ENCODE measurements around the gene NAA20.

- TF ChIP-seq RAD21 (IDR thresholded peaks at IDR 0.05; ENCODE audit: low read length) (no peak), POLR2A (IDR thresholded peaks at IDR 0.05; ENCODE audit: low read depth, low read length) (no peak), CTCF (conservative IDR thresholded peaks at IDR 0.05; ENCODE audit: low read depth, low read length) (no peak), MAFK (IDR thresholded peaks at IDR 0.05; ENCODE audit: low read depth, low read length) (no peak), FOS (IDR thresholded peaks at IDR 0.05; ENCODE audit: low read depth, low read length) (no peak), USF2 (IDR thresholded peaks at IDR 0.05; ENCODE audit: low read depth, low read length) (no peak), ELK1 (IDR thresholded peaks at IDR 0.05; ENCODE audit: borderline replicate concordance, low read depth, low read length) (no peak), MXI1 (IDR thresholded peaks at IDR 0.05; ENCODE audit: borderline replicate concordance, low read depth, low read length) (no peak), SMC3 (IDR thresholded peaks at IDR 0.05; ENCODE audit: low read depth, low read length) (no peak), RFX5 (IDR thresholded peaks at IDR 0.05; ENCODE audit: low read depth, low read length) (no peak), MAZ (IDR thresholded peaks at IDR 0.05; ENCODE audit: borderline replicate concordance, low read depth, low read length) (no peak), CEBPB (IDR thresholded peaks at IDR 0.05; ENCODE audit: low read depth, low read length) (no peak), RCOR1 (IDR thresholded peaks at IDR 0.05; ENCODE audit: insufficient replicate concordance, low read length) (no peak)
These were observed 1.2 kb downstream of the NAA20 start for GRCh38 chr20:20018366-20018765.
